Body of pancreas (tissue), 4 donors: ENCODE results near the gene KRT38. TPM values are rescaled to one million over a fixed set of nuclear protein-coding genes. Genes with fewer than 3 reads are reported as not detected.

Source experiments
- ATAC-seq: fragments of 150-250 bp; one replicate; pipeline ENCODE4 v1.9.1; 2016
- DNase-seq, 4 donors: peaks; one replicate each; pipeline ENCODE4 v3.0.0-alpha.2; 2019
- H3K27ac ChIP-seq, 4 donors: fragments of 200-600 bp; sonication (generic); 1 replicate in 3 of 4; 2 replicates in 1 of 4; pipeline versions ENCODE4 v1.5.1 to v1.6.1; 2016 to 2019; ENCODE audit warnings: mild to moderate bottlenecking in 1 of 4, mixed read lengths in 1 of 4, moderate library complexity in 1 of 4
- H3K27me3 ChIP-seq, 2 donors: fragments of 200-600 bp; sonication (generic); one replicate each; pipeline ENCODE4 v1.6.0; 2016; ENCODE audit warnings: mild to moderate bottlenecking in 1 of 2
- H3K36me3 ChIP-seq, 2 donors: fragments of 200-600 bp; sonication (generic); replicated peaks in 1 of 2; 2 replicates each; pipeline ENCODE4 v1.5.1; 2016; ENCODE audit warnings: low read depth in 2 of 2; ENCODE audit not compliant: insufficient read depth in 1 of 2
- H3K4me1 ChIP-seq: fragments of 200-600 bp; sonication (generic); one replicate; pipeline ENCODE4 v1.6.0; 2016
- H3K4me3 ChIP-seq, 2 donors: fragments of 200-600 bp; sonication (generic); 1 replicate in 1 of 2; 2 replicates in 1 of 2; pipeline ENCODE4 v1.5.1; 2016 to 2019
- H3K9me3 ChIP-seq, 3 donors: fragments of 200-600 bp; sonication (generic); 1 replicate in 2 of 3; 2 replicates in 1 of 3; pipeline ENCODE4 v1.5.1; 2016
- CTCF ChIP-seq, 7 experiments: fragments of 450-650 bp in 4 of 7; fragments of 200-600 bp in 3 of 7; sonication (generic) in 3 of 7; IDR thresholded peaks; one replicate each; pipeline ENCODE4 v1.5.1; 2016 to 2019; ENCODE audit warnings: antibody characterized with exemption in 7 of 7
- POLR2A ChIP-seq, 3 donors: fragments of 450-650 bp; IDR thresholded peaks; one replicate each; pipeline ENCODE4 v1.6.1; 2016; ENCODE audit warnings: antibody characterized with exemption in 3 of 3, mild to moderate bottlenecking in 2 of 3
- WGBS, 2 donors: methylation state at CpG; one replicate each; pipeline ENCODE4 v1.1.5; 2017; 5-methylcytosine and 5-hydroxymethylcytosine counted together
- intact Hi-C: fragments of 100-400 bp; cut with DNase I; formaldehyde crosslinking; loops from one replicate; pipeline ENCODE4 v1.15.1; 2023
- total RNA-seq, 2 donors: library from RNA; depleted of rRNA; stranded (reverse); fragments of >200 nt; gene quantifications; one replicate each; pipeline ENCODE4 v1.1.0, GENCODE V29; 2016

KRT38 gene
- total RNA-seq, 2 donors from 2014 or later = not detected

- no peaks in the 10 kb centered on the region for H3K4me1 ChIP-seq
- H3K9me3 ChIP-seq = no peaks in the 10 kb centered on the region
- H3K36me3 ChIP-seq = no peaks in the 10 kb centered on the region
- H3K4me3 ChIP-seq = no peak overlapping the region
- 64 to 65% methylated on average over 4 of the region's 4 CpGs for WGBS, 2 donors
- ATAC-seq (no peak), DNase-seq (no peak)
- intact Hi-C loops = no loop called here
- H3K27ac ChIP-seq = no peak overlapping the region
- H3K27me3 ChIP-seq = no peaks in the 10 kb centered on the region
- no peak for TF ChIP-seq POLR2A (IDR thresholded peaks at IDR 0.05)
- no peak for TF ChIP-seq CTCF (IDR thresholded peaks at IDR 0.05)
These were observed 2.0 kb upstream of the KRT38 start for GRCh38 chr17:41442739-41443138.

DNA sequence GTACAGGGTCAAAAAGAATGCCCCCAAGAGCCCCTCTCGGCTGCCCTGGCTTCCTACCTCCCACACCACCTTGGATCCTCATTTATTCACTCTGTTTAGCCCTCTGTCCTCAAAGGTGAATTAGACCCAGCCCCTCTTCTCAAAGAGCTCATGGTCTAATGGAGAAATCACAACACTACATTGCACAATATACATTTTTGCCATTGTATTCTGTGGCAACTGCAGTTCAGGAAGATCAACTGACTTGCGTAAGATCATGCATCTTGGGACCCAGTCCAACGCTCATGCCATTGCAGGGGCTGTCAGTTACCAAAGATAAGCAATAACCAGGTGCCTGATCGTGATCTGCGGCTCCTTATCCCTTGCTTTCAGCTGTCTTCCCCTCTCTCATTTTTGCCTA is 1.4 kb downstream of the KRT38 start:
- 57 to 60% methylated on average over 5 of the region's 5 CpGs for WGBS, 2 donors
- TF ChIP-seq POLR2A (IDR thresholded peaks at IDR 0.05) (no peak), CTCF (IDR thresholded peaks at IDR 0.05) (no peak)
- Histone ChIP-seq H3K9me3 (no peaks in the 10 kb centered on the region), H3K4me1 (no peaks in the 10 kb centered on the region), H3K4me3 (no peak overlapping the region), H3K36me3 (no peaks in the 10 kb centered on the region), H3K27me3 (no peaks in the 10 kb centered on the region), H3K27ac (no peak overlapping the region)
- intact Hi-C loops = no loop called here
- ATAC-seq = no peak
- DNase-seq = no peak

DNA sequence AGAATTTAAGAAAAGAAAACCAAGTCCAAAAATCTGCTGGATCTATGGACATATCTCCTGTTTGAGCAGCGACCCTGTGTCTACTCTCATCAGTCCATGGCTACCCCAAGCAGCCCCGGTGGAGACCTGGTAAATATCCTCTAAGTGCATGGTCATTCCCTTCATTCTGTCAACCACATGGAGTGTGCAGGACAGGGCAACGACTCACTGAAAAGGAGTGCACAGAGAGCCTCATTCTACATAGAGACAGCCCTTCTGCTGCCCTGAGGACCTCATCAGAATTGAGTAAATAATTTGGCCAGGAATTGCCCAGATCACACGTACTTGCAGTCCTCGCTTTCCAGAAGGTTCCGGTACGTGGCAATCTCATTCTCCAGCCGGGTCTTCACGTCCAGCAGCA is 3.0 kb downstream of the KRT38 start:
- 74 to 77% methylated on average over 9 of the region's 9 CpGs for WGBS, 2 donors
- Histone ChIP-seq H3K4me3 (no peak overlapping the region), H3K27ac (no peak overlapping the region), H3K9me3 (no peaks in the 10 kb centered on the region), H3K36me3 (no peaks in the 10 kb centered on the region), H3K27me3 (no peaks in the 10 kb centered on the region), H3K4me1 (no peaks in the 10 kb centered on the region)
- intact Hi-C loops = no loop called here
- DNase-seq (no peak), ATAC-seq (no peak)
- TF ChIP-seq CTCF (IDR thresholded peaks at IDR 0.05) (no peak), POLR2A (IDR thresholded peaks at IDR 0.05) (no peak)

DNA sequence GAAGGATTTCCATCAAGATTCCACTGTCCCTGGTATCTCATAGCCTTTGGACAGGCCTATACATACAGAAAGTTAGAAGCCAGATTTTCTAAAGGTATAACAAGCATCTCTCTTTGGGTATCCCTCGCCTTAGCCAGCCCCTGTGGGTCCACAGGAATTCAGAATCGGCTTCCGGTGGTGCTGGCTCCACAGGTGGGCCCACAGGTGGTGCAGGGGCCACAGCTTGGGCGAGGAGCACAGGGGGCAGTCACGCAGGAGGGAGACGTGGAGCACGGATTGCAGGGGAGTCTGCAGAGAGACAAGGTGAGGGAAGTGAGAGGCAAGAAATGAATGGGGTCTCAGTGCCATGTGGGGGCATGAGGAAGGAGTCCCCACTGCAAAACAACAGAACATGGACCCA is 3.5 kb downstream of the KRT38 start:
- no peak for TF ChIP-seq CTCF (IDR thresholded peaks at IDR 0.05)
- no peak for TF ChIP-seq POLR2A (IDR thresholded peaks at IDR 0.05)
- intact Hi-C loops = no loop called here
- no peaks in the 10 kb centered on the region for H3K9me3 ChIP-seq
- no peak overlapping the region for H3K4me3 ChIP-seq
- ATAC-seq (no peak), DNase-seq (no peak)
- no peaks in the 10 kb centered on the region for H3K27me3 ChIP-seq
- no peak overlapping the region for H3K27ac ChIP-seq
- WGBS, 2 donors = 61 to 68% methylated on average over 7 of the region's 7 CpGs
- no peaks in the 10 kb centered on the region for H3K4me1 ChIP-seq
- no peaks in the 10 kb centered on the region for H3K36me3 ChIP-seq

GRCh38 chr17:41434415-41434814 is 6.4 kb downstream of the KRT38 start:
- Histone ChIP-seq H3K27ac (no peak overlapping the region), H3K4me3 (no peak overlapping the region), H3K4me1 (no peaks in the 10 kb centered on the region), H3K9me3 (no peaks in the 10 kb centered on the region), H3K27me3 (no peaks in the 10 kb centered on the region), H3K36me3 (no peaks in the 10 kb centered on the region)
- no peak for DNase-seq
- ATAC-seq = no peak
- WGBS, 2 donors = 62 to 75% methylated on average over 5 of the region's 5 CpGs
- TF ChIP-seq POLR2A (IDR thresholded peaks at IDR 0.05) (no peak), CTCF (IDR thresholded peaks at IDR 0.05) (no peak)
- intact Hi-C loops = no loop called here
